Endodermal cell (in vitro differentiated cells): ENCODE results near the gene HSF2BP. TPM values are rescaled to one million over a fixed set of nuclear protein-coding genes. Genes with fewer than 3 reads are reported as not detected.
A peak's percentile ranks its signal among the peaks of the same experiment; 100 is the strongest.

Source experiments
- DNase-seq: peaks from one replicate; pipeline ENCODE4 v3.0.0-alpha.2; 2017
- H3K27ac ChIP-seq: 2 replicates; pipeline ENCODE4 v1.5.1; 2013; ENCODE audit warnings: mild to moderate bottlenecking, low read depth, low read length, moderate library complexity
- H3K27me3 ChIP-seq: 2 replicates; pipeline ENCODE4 v1.6.1; 2013; ENCODE audit warnings: mild to moderate bottlenecking, low read length, moderate library complexity; ENCODE audit not compliant: insufficient read depth, control insufficient read depth, poor library complexity, severe bottlenecking
- H3K36me3 ChIP-seq: 2 replicates; pipeline ENCODE4 v1.7.0; 2013; ENCODE audit warnings: mild to moderate bottlenecking, low read length, moderate library complexity; ENCODE audit not compliant: control insufficient read depth, insufficient read depth
- H3K4me1 ChIP-seq: one replicate; pipeline ENCODE4 v1.7.0; 2013; ENCODE audit warnings: low read length; ENCODE audit not compliant: control insufficient read depth, insufficient read depth
- H3K4me3 ChIP-seq: 2 replicates; pipeline ENCODE4 v1.5.1; 2013; ENCODE audit warnings: mild to moderate bottlenecking, low read length, moderate library complexity
- H3K9ac ChIP-seq: 2 replicates; pipeline ENCODE4 v1.6.1; 2013; ENCODE audit warnings: mild to moderate bottlenecking, low read length, moderate library complexity; ENCODE audit not compliant: poor library complexity, severe bottlenecking; ENCODE audit errors: extremely low read depth
- H3K9me3 ChIP-seq: 2 replicates; pipeline ENCODE4 v1.6.1; 2013; ENCODE audit warnings: mild to moderate bottlenecking, low read length, moderate library complexity; ENCODE audit not compliant: control insufficient read depth
- H3K27ac Mint-ChIP-seq: 2 replicates; pipeline ENCODE4 v1.8.0; 2020; ENCODE audit warnings: mixed read lengths
- H3K27me3 Mint-ChIP-seq: 2 replicates; pipeline ENCODE4 v1.8.0; 2021; ENCODE audit warnings: mild to moderate bottlenecking, mixed read lengths; ENCODE audit not compliant: insufficient read depth
- H3K36me3 Mint-ChIP-seq: 2 replicates; pipeline ENCODE4 v1.8.0; 2020; ENCODE audit warnings: low read depth, mixed read lengths
- H3K4me1 Mint-ChIP-seq: 2 replicates; pipeline ENCODE4 v1.8.0; 2020; ENCODE audit warnings: mixed read lengths
- H3K4me3 Mint-ChIP-seq: 2 replicates; pipeline ENCODE4 v1.8.0; 2020; ENCODE audit warnings: mild to moderate bottlenecking, moderate library complexity, mixed read lengths
- H3K9me3 Mint-ChIP-seq: 2 replicates; pipeline ENCODE4 v1.8.0; 2020; ENCODE audit warnings: mild to moderate bottlenecking, mixed read lengths
- CTCF ChIP-seq: fragments of 200-600 bp; sonication (generic); conservative IDR thresholded peaks from 2 replicates; pipeline ENCODE4 v1.5.0; 2021; ENCODE audit warnings: antibody characterized with exemption, mild to moderate bottlenecking
- WGBS, 2 experiments: methylation state at CpG; one replicate each; pipeline versions ENCODE4 v1.1.5 to v1.1.7; 2013; ENCODE audit warnings: missing lambda C conversion rate in 2 of 2, mixed read lengths in 1 of 2; ENCODE audit not compliant: insufficient coverage in 1 of 2, insufficient read length in 1 of 2; 5-methylcytosine and 5-hydroxymethylcytosine counted together
- total RNA-seq, 2 donors: library from RNA; stranded (reverse); fragmentation: NEBNext Ultra II Directional in 1 of 2; extraction: Animal tissue kit (Norgen Biotek cat#: 25700) in 1 of 2; gene quantifications; 2 replicates in 1 of 2; 3 replicates in 1 of 2; pipeline ENCODE4 v1.2.1, GENCODE V29; 2021

Gene HSF2BP
- total RNA-seq, 2 donors from 2014 or later, result 1.7 to 1.9 TPM

DNA sequence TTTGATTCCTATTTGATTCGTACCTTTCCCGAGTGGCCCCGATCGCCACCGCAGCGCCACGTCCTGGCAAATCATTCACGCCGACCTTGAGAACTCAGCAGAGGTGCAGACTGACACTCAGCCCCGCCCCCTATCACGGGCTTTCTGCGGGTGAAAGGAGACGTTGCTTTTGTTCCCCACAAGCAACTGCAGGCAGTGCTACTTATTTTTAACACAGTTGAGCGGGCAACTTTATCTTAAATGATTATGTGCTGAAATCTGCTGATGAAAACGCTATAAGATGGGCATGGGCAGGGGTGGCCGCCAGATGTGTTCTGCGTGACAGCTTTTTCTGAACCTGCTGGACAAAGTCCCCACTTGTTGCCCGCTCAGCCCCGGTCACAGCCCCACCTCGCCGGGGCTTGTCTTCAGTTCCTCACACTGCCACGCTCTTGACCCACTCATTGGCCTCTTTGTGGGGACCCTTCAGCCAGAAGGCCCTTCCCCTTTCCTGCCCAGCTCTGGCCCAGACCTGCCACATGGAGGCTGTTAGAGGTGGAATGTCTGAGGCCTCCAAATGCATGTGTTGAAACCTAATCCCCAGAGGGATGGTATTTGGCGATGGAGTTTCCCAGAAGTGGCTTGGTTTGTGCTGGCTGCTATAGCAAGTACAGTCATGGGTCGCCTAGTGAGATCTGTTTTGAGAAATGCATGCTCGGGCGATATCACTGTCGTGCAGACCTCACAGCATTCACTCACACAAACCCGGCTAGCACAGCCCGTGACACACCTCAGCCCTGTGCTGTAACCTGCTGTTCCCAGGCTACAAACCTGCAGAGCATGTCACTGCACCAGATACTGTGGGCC lies 44.0 kb upstream of the HSF2BP start:
- Histone ChIP-seq H3K27ac (no peak overlapping the region), H3K9ac (no peak overlapping the region), H3K9me3 (no peaks in the 10 kb centered on the region), H3K36me3 (no peaks in the 10 kb centered on the region), H3K4me3 (no peak overlapping the region), H3K4me1 (no peaks in the 10 kb centered on the region), H3K27me3 (no peaks in the 10 kb centered on the region)
- DNase-seq, result peak; percentile 78
- Mint-ChIP-seq H3K4me1 (peaks cover 11% of the 10 kb centered on the region), H3K27ac (no peak overlapping the region), H3K9me3 (no peaks in the 10 kb centered on the region), H3K27me3 (no peaks in the 10 kb centered on the region), H3K4me3 (no peak overlapping the region), H3K36me3 (no peaks in the 10 kb centered on the region)
- TF ChIP-seq CTCF, result no peak
- WGBS, 2 experiments, result 64 to 70% methylated on average over 20 to 29 of the region's 29 CpGs

DNA sequence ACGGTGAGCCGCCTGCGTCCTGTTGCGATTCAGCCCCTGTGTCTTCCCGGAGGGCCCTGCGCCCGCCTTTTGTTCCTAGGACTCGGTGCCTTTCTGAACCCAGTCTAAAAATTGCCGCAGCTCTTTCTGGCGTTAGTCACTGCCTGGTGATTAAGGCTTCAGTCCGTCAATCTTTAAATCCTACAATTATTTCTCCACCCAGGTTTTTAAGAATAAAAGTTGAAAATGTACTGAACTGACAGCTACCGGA lies 43.4 kb upstream of the HSF2BP start:
- H3K4me1 Mint-ChIP-seq, result peaks cover 11% of the 10 kb centered on the region
- no peak overlapping the region for H3K27ac Mint-ChIP-seq
- no peaks in the 10 kb centered on the region for H3K9me3 ChIP-seq
- no peaks in the 10 kb centered on the region for H3K27me3 Mint-ChIP-seq
- H3K4me3 Mint-ChIP-seq, result no peak overlapping the region
- H3K4me1 ChIP-seq, result no peaks in the 10 kb centered on the region
- H3K36me3 Mint-ChIP-seq, result no peaks in the 10 kb centered on the region
- H3K36me3 ChIP-seq, result peaks cover under 1% of the 10 kb centered on the region
- WGBS, 2 experiments, result 81 to 85% methylated on average over 12 of the region's 12 CpGs
- no peak overlapping the region for H3K4me3 ChIP-seq
- H3K27ac ChIP-seq, result no peak overlapping the region
- no peak for DNase-seq
- no peaks in the 10 kb centered on the region for H3K9me3 Mint-ChIP-seq
- H3K9ac ChIP-seq, result no peak overlapping the region
- no peaks in the 10 kb centered on the region for H3K27me3 ChIP-seq
- TF ChIP-seq CTCF, result no peak

DNA sequence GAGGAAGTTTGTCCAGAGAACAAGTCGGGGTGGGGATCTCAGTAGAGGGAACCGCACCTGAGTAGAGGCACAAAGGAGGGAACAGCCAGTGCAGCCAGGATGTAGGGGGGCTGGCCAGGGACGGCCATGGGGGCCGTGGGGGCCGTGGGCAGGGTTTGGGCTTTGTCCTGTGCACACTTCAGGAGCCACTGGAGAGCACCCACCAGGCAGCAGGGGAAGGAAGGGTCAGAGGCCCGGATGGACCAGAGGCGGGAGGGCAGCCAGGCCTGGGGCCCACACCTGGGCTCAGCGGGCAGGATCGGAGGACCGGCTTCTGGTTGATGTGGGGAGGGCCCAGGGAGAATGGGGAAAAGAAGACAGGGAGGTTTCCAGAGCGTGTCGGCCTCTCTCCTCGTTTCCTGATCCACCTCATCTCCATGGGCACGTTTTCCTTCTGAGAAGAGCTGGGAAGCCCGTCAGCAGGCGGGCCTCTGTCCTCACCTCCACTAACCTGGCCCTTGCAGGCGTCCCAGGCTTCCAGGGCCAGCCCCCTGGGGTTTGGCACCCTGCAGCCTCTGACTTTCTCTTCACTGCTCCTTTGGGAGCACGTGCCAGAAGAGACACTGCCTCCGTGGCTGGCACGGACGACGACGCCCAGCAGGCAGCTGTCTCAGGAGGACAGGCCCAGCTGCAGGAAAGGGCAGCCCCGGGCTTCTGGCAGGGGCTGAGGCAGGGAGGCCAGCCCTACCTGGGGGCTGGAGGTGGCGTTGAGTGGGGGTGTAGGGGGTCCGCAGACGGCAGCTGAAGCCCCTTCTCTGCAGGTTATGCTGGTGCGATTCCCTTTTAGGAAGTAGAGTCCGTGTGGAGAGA lies 42.9 kb upstream of the HSF2BP start:
- Histone ChIP-seq H3K27ac (no peak overlapping the region), H3K9ac (no peak overlapping the region), H3K4me1 (no peaks in the 10 kb centered on the region), H3K4me3 (no peak overlapping the region), H3K9me3 (no peaks in the 10 kb centered on the region), H3K27me3 (no peaks in the 10 kb centered on the region), H3K36me3 (peaks cover 3% of the 10 kb centered on the region)
- Mint-ChIP-seq H3K27ac (no peak overlapping the region), H3K27me3 (no peaks in the 10 kb centered on the region), H3K9me3 (no peaks in the 10 kb centered on the region), H3K4me3 (no peak overlapping the region), H3K36me3 (no peaks in the 10 kb centered on the region), H3K4me1 (peaks cover 11% of the 10 kb centered on the region)
- DNase-seq, result no peak
- 89 to 90% methylated on average over 16 to 29 of the region's 29 CpGs for WGBS, 2 experiments
- no peak for TF ChIP-seq CTCF
